NCI-H1092 (cell line): ENCODE measurements around the gene TMEM145.

ENCODE experiments used
- DNase-seq: peaks from one replicate; lab custom pipeline; 2025; lab: John Stamatoyannopoulos, UW

TMEM145 gene

DNA sequence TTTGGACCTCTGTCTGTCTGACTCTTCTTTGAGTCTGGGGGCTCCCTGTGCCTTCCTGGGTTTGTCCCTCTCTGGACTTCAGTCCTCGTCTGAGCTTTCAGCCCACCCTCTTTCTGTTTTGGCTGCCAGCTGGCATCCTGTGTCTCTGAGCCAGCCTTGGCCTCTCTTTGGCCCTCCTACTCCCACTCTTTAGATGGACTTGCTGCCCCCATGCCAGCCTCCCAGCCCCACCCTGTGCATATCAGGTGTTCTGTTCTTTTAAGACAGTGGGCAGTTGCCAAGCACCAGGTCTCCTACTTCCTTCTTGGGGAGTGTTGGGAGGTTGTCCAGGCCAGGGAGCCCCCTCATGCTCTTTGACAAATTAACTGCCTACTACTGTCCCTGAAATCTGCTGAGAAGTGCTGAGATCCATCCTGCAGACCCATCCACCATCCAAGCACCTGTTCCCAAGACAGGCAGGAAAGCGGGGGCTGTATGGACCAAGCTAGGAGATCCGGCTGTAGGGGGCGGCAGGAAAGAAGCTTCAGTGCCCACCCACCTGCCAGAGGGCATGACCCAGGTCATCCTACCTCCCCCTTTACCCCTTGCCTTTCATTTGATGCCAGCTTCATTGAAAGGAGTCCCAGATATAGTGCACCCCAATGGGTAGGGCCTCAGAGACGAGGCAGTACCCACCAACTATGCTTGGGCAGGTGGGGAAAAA, 34.5 kb upstream of the TMEM145 start:
- no peak for DNase-seq

DNA sequence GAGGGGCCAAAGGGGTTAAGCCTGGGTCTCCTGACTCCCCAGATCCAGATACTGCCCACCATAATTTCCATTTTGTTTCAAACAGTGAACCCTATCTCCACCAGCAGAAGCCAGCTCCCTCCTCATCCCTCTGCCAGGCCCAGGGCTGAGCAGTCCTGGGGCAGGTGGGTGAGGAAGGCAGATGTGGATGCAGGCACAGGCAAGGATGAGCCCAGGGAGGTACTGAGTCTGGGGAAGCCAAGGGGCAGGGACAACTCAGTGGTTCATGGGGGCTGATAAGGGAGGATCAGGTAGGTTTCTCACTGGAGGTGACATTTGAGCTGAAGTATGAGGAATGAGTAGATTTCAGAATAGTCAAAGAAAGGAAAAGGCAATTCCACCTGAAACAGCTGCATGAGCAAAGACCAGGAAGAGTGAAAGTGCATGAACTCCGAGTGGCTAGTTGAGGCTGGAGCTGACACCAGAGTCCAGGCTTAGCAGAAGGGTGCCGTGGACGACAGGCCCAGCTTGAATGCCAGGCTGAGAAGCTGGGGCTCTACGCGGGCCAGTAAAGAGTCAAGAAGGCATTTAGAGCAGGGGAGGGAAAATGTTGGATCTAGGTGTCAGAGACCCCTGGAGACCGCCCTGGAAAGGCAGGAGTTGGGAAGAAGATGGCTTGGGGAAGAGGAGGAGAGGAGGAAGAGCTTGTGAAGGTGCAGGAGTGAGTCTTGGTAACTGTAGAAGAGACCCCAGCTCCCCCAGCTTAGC, 33.8 kb upstream of the TMEM145 start:
- DNase-seq: no peak

DNA sequence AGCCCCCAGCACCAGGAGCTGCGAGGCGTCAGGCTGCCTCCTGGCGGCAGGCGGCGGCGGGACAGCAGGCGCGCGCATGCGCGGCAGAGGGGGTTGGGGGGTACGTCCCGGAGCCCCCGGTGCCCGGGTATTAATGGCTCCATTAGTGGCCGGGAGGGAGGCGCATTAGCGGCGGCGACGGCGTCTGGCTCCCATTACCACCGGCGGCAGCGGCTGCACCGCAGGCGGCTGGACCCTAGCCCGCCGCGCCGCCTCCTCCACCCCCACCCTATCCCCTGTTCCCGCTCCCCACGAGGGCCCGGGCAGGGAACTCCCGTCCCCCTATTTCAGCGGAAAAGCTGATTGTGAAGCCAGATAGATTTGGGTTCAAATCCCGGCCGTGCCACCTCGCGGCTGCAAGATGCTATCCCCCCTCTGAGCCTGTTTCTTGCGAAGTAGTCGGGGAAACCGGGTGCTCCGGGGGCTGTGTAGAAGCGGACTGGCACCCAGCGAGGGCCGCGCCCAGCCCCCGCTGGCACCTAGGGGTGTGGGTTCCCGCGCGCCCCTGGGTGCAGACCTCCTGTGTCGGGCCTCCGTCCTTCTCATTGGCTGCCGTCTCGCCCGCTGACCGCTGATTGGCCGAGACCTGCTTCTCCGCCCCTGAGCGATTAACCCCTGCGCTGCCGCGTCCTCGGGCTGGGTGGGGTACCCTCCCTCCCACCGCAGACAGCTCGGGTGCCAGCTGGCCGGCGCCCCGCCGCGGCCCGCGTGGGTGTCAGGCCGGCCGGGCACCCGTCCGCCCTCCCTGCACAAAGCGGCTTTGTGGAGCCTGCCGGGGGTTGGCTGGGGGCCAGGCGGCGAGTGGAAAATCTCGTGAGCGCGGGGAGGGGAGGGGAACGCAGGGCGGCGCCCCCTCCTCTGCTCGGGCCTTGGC, 33.0 kb upstream of the TMEM145 start:
- DNase-seq: peak; percentile 89

DNA sequence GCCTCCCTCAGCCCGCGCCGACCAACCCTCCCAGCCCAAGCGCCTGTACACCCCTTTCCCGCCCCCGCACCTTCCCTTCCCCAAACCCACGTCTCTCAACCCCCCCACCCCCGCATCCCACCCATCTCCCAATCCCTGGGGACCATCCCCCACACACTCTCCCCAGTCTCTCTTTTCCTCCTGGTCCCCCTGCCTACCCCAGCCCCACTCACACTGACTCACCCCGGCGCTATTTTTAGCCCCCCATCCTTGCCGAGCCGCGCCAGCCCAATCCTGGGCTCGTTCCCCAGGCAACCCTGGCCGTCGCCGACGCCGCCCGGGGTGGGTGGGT, 32.3 kb upstream of the TMEM145 start:
- DNase-seq: no peak

DNA sequence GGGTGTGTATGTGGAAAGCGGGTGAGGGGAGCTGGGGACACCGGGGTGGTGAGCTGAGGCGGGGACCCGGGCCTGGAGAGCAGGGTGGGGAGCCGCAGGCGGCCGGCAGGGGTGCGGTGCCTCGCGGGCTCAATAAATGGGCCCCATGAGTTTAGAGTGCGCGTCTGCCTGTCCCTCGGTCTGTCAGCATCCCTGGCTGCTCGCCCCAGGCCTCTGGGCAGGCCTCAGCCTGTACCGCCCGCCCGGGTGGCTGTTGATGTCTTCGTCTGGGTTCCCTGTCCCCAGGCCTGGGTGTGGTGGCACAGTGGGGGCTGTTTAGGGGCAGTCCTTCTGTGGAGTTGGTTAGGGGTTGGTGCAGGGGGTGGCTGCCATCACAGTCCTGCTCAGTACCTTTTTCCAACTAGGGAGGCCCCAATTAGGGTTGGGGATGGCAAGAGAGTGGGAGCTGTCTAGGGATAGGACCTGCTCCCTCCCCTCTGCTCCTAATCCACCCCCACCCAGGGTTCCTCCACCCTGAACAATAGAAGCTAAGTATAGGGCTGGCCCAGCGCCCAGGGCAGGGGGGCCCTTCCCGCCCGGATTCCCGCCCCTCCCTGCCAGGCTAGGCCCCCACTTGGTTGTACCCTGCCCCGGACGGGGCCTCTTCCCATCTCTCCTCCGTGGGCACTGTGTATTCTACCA, 31.8 kb upstream of the TMEM145 start:
- DNase-seq: peak; percentile 18

DNA sequence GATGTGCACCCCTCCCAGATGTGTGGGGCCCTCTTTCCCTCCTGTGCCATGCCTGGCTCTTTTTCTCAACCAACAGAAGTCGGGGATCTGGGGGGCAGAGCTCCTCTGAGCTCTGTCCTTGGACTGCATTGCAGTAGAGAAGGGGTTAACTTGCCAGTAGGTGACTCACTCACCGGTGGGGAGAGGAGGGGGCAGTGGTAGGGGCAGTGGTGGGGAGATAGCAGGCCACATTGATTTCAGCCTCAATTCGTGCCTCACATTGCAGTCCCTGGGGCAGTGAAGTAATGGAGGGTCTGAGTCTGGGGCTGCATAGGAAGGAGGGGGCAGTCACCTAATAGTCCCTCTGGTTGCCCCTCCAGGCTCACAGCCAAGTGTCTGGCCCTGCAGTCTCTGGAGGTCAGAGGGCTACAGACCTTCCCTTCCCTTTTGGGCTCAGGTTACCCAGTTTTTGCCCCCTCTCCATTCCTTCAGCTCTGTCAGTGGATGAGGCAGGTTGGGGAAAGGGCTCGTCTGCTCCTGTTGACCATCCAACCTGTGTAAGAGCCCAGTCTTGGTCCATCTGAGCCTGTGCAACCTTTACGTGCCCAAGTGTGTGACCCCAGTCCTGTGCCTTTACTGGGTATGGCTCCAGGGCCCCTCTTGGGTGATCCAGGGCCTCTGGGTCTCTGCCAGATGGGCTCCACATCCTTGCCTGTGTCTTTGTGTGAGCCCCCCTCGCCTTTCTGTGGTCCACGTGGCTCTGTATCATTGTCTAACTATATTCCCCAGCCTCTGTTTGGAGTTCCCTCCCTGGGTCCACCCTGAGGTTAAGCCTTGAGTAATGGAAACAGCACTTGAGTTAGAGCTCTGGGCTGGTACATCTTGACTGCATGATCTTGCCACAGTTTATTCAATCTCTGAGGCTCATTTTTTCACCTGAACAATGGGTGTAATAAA, 31.0 kb upstream of the TMEM145 start:
- DNase-seq: no peak

DNA sequence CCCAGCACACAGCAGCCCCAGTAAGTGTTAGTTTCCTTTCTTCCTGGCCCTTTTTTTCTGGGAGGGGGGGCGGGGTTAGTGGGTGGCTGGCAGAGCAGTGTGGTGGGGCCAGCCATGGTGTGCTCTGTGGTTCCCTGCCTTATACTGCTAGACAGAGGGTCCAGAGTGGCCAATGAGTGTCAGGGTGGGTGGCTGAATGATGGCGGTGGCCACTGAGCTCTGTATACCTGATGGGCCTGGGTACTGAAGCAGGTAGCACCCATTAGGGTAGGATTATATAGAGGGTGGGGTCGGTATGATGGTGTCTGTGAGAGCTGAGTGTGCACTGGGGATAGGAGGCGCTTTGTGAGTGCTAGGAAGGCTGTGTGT, 30.3 kb upstream of the TMEM145 start:
- no peak for DNase-seq

DNA sequence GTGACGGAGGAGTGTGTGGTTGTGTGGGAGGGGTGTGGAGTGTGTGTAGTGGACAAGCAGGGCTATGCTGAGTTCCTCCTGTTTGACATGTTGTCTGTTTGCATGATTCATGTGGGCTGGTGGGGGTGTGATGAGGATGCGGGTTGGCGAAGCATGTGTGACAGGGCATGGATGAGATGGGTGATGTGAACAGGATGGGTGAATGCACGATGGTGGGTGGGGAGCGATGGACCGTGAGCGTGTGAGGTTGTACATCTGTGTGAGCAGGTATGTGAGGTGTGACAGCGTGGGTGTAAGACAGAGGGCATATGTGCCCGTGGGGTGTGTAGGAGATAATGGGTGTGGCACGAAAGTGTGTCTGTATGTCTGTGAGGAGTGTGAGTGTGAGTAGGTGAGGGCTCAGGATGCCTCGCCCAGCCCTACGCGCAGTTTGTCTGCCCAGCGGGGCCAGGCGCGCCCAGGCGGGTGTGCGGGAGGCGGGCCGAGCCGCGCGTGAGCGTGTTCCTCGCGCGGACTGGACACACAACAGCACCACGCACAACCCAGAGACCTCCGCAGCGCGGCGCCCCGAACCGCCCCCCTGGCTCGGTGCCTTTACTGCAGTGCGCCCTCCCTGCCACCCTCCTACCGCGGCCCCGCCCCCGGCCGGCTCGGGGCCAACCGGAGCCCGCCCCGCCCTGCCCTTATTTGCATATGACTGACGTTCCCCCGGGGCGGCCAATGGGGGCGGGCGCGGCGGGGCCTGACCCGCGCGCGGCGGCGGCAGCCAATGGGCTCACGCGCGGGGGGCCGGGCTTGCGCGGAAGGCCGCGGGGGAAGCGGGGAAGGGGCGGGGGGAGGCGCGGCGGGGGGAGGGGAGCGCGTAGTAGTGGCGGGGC, 29.7 kb upstream of the TMEM145 start:
- peak; percentile 86 for DNase-seq

DNA sequence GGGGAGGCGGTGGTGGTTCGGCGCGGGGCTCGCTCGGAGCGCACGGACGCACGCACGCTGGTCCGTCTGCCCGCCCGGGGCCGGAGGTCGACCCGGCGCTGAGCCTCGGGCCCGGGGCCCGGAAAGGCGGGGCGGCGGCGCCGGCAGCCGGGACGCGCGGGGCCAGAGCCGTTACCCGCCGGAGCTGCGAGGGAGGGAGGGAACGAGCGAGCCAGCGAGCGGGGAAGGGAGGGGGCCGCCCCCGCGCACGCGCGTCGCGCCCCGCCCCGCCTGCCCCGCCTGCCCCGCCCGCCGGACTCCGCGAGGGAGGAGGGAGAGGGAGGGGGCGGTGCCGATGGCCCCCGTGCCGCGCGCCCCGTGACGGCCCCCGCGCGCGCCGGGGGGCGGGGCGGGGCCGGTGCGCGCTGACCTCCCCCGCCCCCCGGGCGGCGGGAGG, 29.0 kb upstream of the TMEM145 start:
- DNase-seq: peak; percentile 55

DNA sequence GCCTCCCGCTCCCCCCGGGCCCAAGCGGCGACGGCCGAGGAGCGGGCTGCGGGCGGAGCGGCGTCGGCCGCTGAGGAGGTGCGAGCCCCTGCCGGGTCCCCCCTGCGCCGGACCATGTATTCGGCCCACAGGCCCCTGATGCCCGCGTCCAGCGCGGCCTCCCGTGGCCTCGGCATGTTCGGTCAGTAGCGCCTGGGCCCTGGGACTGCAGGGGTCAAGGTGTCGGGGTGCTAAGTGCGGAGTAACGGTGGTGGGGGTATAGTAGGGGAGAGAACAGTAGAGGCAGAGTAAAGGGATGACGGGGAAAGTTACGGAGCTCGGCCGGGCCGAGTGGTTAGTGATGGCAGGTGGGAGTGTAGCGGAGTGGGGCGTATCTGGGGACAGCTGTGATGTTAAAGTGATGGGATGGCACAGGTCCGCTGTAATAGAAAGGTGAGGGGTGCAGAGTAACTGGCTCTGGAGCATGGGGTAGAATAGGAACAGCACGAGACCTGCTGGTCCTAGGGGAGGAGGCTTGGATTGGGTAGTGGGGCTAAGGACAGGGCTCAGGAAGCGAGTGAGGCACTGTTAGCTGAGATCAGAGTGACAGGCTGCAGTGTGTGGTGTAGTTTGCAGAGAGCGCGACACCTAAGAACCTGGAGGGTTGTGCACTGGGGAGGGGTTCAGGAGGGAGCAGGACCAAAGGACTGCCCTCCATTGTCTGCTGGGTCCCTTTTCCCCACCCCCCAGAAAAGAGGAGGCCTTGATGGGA, 28.3 kb upstream of the TMEM145 start:
- no peak for DNase-seq

DNA sequence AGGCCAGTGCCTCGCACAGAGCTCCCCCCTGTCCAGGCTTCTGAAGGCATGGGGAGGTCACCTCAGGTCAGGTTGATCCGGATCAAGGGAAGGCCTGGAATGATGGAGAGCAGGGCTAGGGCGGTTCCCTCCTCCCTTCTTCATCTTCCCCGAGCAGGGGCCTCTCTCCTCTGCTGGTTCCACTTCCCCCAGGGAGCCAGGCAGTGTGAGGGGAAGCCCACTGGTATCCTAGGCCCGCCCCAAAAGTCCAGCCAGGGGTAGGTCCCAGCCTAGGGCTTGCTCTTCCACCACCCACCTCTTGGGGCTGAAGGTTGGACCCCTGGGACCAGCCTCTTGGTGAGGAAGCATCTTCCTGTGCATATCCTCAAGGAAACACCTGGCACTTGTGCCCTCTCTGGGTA, 27.6 kb upstream of the TMEM145 start:
- DNase-seq: no peak

DNA sequence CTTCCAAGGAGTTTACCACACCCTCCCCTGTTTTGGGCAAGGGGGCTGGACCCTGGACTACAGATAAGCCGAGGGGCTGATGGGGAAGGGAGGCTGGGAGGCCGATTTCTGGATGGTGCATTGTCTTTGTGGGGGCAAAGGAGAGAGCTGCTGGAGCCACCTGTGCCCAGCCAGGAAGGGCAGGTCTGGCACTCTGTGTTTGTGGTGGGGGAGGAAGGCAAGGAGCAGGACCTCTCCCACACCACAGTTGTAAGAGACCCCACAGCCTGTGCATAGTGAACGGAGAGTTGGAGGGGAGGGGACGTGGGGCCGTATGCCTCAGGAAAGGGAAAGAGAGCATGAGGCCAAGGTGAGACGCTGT, 27.1 kb upstream of the TMEM145 start:
- no peak for DNase-seq

DNA sequence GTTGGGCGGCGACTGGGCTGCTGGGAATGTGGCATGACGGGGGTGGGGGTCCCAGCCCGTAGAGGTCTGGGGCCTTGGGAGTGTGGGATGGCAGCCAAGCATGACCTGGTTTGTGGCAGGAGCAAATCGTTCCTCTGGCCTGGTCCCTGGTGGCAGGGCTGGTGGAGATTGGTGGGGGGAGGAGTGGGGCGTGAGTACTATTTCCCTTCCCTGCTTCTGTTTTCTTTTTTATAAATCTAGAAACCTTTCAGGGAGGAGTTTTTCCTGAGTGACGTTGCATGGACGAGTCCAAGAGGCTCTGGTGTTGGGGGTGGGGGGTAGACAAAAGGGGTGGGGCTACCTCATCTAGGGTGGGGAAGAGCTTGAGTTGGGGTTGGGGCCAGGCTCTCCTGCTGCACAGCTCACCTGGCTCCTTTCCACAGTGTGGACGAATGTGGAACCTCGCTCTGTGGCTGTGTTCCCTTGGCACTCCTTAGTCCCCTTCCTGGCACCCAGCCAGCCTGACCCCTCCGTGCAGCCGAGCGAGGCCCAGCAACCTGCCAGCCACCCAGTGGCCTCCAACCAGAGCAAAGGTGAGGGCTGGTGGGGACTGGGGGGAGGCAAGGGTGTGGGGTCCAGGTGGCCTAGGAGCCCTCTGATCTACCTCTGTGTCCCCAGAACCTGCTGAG, 26.6 kb upstream of the TMEM145 start:
- no peak for DNase-seq

DNA sequence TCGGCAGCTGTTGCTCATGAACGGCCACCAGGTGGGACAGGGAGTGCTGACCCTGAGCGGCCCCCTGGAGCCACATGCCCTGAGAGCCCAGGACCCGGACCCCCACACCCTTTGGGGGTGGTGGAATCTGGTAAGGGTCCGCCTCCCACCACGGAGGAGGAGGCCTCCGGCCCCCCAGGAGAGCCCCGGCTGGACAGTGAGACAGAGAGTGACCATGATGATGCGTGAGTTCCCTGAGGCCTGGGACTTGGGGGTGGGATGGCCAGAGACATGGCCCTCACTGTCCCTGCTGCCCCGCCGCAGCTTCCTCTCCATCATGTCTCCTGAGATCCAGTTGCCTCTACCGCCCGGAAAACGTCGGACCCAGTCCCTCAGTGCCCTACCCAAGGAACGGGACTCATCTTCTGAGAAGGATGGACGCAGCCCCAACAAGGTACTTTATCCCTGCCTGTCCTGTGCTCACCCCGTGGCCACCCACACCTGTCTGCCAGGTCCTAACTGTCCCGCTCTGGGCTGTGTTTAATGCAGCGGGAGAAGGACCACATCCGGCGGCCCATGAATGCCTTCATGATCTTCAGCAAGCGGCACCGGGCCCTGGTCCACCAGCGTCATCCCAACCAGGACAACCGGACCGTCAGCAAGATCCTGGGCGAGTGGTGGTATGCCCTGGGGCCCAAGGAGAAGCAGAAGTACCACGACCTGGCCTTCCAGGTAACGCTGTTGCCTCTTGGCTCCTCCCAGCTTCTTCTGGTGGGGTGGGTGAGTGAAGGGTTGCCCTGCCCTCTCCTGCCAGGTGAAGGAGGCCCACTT, 25.9 kb upstream of the TMEM145 start:
- no peak for DNase-seq

DNA sequence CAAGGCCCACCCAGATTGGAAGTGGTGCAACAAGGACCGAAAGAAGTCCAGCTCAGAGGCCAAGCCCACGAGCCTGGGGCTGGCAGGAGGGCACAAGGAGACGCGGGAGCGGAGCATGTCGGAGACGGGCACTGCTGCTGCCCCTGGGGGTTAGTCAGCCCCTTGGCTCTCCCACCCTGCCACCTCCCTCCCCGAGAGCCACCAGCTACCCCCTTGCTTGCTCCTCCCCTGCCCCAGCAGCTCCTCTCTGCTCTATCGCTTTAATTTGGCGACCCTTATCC, 25.3 kb upstream of the TMEM145 start:
- no peak for DNase-seq

DNA sequence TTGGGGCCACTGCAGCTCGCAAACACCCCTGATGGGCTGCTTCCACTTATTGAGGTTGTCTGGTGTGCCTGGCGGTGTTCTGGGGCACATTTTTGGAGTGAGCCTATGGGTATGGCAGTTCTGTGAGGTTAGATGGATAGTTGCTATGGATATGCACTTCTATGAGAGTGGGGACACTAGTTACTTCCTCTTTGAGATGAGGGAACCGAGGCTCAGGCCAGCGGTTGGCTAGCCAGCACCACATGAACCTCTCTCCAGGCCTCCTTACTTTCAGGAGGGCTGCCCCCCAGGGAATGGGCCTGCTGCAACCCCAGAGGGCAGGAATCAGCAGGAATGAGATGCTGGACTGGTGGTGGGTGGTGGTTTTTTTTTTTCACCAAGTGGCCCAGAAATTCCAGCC, 24.7 kb upstream of the TMEM145 start:
- DNase-seq: no peak

DNA sequence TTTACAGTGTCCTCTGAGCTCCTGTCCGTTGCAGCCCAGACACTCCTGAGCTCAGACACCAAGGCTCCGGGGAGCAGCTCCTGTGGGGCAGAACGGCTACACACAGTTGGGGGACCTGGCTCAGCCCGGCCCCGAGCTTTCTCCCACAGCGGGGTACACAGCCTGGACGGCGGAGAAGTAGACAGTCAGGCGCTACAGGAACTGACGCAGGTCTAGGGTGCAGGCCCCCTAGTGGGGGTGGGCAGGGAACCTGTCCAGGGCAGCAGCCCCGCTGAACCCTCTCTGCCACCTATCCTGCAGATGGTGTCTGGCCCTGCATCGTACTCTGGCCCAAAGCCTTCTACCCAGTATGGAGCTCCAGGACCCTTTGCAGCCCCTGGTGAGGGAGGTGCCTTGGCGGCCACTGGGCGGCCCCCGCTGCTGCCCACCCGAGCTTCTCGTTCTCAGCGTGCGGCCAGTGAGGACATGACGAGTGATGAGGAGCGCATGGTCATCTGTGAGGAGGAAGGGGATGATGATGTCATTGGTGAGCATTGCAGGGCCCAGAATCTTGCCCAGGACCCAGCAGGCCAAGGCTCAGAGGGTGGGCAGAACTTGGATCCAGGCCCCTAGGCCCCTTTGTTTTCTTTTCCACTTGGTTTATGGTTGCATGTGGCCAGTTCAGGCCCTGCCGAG, 24.1 kb upstream of the TMEM145 start:
- no peak for DNase-seq

DNA sequence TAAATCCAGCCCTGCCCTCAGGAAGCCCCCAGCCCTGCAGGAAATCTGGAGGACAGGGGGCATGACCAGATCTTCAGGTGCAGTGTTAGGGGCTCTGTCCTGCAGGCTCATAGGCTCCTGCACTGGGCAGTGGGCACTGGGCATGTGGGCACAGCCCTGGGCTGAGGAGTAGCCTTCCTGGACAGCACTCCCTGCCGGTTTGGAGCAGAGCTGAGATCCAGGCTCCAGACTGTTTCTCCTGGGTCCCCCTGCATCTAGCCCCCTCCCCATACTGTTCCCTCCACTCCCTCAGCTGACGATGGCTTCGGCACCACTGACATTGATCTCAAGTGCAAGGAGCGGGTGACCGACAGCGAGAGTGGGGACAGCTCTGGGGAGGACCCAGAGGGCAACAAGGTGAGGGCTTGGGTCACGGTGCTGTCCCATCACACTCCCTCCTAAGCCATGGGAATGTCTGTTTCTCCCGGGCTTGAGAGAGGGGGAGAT, 23.5 kb upstream of the TMEM145 start:
- DNase-seq: no peak
